Osteoblast (primary cell): ENCODE results near the gene MXD3. TPM values are rescaled to one million over a fixed set of nuclear protein-coding genes. Genes with fewer than 3 reads are reported as not detected.

Experiments
- DNase-seq: peaks from one replicate; pipeline ENCODE4 v3.0.0; 2011; ENCODE audit warnings: low spot score, mixed read lengths; ENCODE audit not compliant: insufficient read length; ENCODE audit errors: missing footprints
- H2AFZ ChIP-seq: 2 replicates; pipeline ENCODE4 v1.6.0; 2011; ENCODE audit warnings: mild to moderate bottlenecking, low read length
- H3K27ac ChIP-seq: 2 replicates; pipeline ENCODE4 v1.5.1; 2011; ENCODE audit warnings: mild to moderate bottlenecking, low read depth, low read length, moderate library complexity
- H3K27me3 ChIP-seq: 2 replicates; pipeline ENCODE4 v1.6.0; 2012; ENCODE audit warnings: mild to moderate bottlenecking, control low read depth, inconsistent platforms, low read length, moderate library complexity; ENCODE audit not compliant: insufficient read depth
- H3K36me3 ChIP-seq: 2 replicates; pipeline ENCODE4 v1.5.1; 2011; ENCODE audit warnings: mild to moderate bottlenecking, low read length, control low read depth, moderate library complexity; ENCODE audit not compliant: insufficient read depth
- H3K4me1 ChIP-seq: 2 replicates; pipeline ENCODE4 v1.5.1; 2011; ENCODE audit warnings: mild to moderate bottlenecking, low read length, control low read depth, moderate library complexity; ENCODE audit not compliant: insufficient read depth
- H3K4me2 ChIP-seq: 2 replicates; pipeline ENCODE4 v1.6.0; 2011; ENCODE audit warnings: mild to moderate bottlenecking, low read length; ENCODE audit not compliant: insufficient read depth
- H3K4me3 ChIP-seq: fragments of 200-600 bp; sonication (generic); 3 replicates; pipeline ENCODE4 v1.5.1; 2012; ENCODE audit warnings: mild to moderate bottlenecking, low read length, inconsistent platforms; ENCODE audit not compliant: insufficient read depth
- H3K79me2 ChIP-seq: 2 replicates; pipeline ENCODE4 v1.6.0; 2012; ENCODE audit warnings: mild to moderate bottlenecking, low read length, control low read depth, inconsistent platforms; ENCODE audit not compliant: insufficient read depth
- H3K9me3 ChIP-seq: 2 replicates; pipeline ENCODE4 v1.5.1; 2011; ENCODE audit warnings: low read depth, low read length, control low read depth
- H4K20me1 ChIP-seq: 2 replicates; pipeline ENCODE4 v1.6.0; 2012; ENCODE audit warnings: mild to moderate bottlenecking, low read length, control low read depth; ENCODE audit not compliant: insufficient read depth
- CTCF ChIP-seq: IDR thresholded peaks from 2 replicates; pipeline ENCODE4 v1.5.1; 2011; ENCODE audit warnings: mild to moderate bottlenecking, low read depth, low read length, moderate library complexity; ENCODE audit errors: extremely low read depth
- total RNA-seq: library from RNA; depleted of rRNA; stranded (reverse); fragments of >200 nt; gene quantifications from 2 replicates; pipeline ENCODE4 v1.2.3, GENCODE V29; 2012

Gene MXD3
- total RNA-seq, 1 donor, result 3.3 TPM

GRCh38 chr5:177294632-177295031, 17.1 kb downstream of the MXD3 start:
- no peaks in the 10 kb centered on the region for H3K4me1 ChIP-seq
- peaks cover 3% of the 10 kb centered on the region for H3K79me2 ChIP-seq
- peaks cover 2% of the 10 kb centered on the region for H4K20me1 ChIP-seq
- no peaks in the 10 kb centered on the region for H3K27me3 ChIP-seq
- H2AFZ ChIP-seq, result no peak overlapping the region
- DNase-seq, result no peak
- H3K27ac ChIP-seq, result no peak overlapping the region
- H3K4me2 ChIP-seq, result no peak overlapping the region
- no peaks in the 10 kb centered on the region for H3K9me3 ChIP-seq
- no peak for TF ChIP-seq CTCF
- H3K36me3 ChIP-seq, result peaks cover 73% of the 10 kb centered on the region
- no peak overlapping the region for H3K4me3 ChIP-seq

GRCh38 chr5:177293819-177294581, 17.7 kb downstream of the MXD3 start:
- no peak overlapping the region for H2AFZ ChIP-seq
- H3K36me3 ChIP-seq, result peaks cover 78% of the 10 kb centered on the region
- no peak overlapping the region for H3K4me3 ChIP-seq
- DNase-seq, result no peak
- H3K79me2 ChIP-seq, result no peaks in the 10 kb centered on the region
- H3K4me2 ChIP-seq, result no peak overlapping the region
- no peaks in the 10 kb centered on the region for H3K4me1 ChIP-seq
- no peaks in the 10 kb centered on the region for H3K9me3 ChIP-seq
- no peaks in the 10 kb centered on the region for H3K27me3 ChIP-seq
- no peak for TF ChIP-seq CTCF
- H4K20me1 ChIP-seq, result peaks cover 2% of the 10 kb centered on the region
- no peak overlapping the region for H3K27ac ChIP-seq

- Histone ChIP-seq H4K20me1 (peaks cover 2% of the 10 kb centered on the region), H2AFZ (no peak overlapping the region), H3K4me2 (no peak overlapping the region), H3K36me3 (peaks cover 77% of the 10 kb centered on the region), H3K9me3 (no peaks in the 10 kb centered on the region), H3K79me2 (no peaks in the 10 kb centered on the region), H3K27me3 (no peaks in the 10 kb centered on the region), H3K4me1 (no peaks in the 10 kb centered on the region), H3K4me3 (no peak overlapping the region), H3K27ac (no peak overlapping the region)
- TF ChIP-seq CTCF, result no peak
- no peak for DNase-seq
Measured at GRCh38 chr5:177291735-177292134, 20.0 kb downstream of the MXD3 start.

GRCh38 chr5:177290816-177291596, 20.7 kb downstream of the MXD3 start:
- no peak overlapping the region for H2AFZ ChIP-seq
- no peak overlapping the region for H3K4me3 ChIP-seq
- no peak for DNase-seq
- TF ChIP-seq CTCF, result no peak
- H3K36me3 ChIP-seq, result peaks cover 78% of the 10 kb centered on the region
- H3K4me1 ChIP-seq, result no peaks in the 10 kb centered on the region
- no peak overlapping the region for H3K27ac ChIP-seq
- H3K79me2 ChIP-seq, result no peaks in the 10 kb centered on the region
- H3K9me3 ChIP-seq, result no peaks in the 10 kb centered on the region
- H4K20me1 ChIP-seq, result peaks cover 2% of the 10 kb centered on the region
- H3K4me2 ChIP-seq, result no peak overlapping the region
- no peaks in the 10 kb centered on the region for H3K27me3 ChIP-seq
